ENCODE results near the gene NRSN1. TPM values are rescaled to one million over a fixed set of nuclear protein-coding genes. Genes with fewer than 3 reads are reported as not detected.

The NRSN1 gene
- polyA plus RNA-seq, 1 experiment, result not detected

- ChIA-PET CTCF (no interaction called here), POLR2A (no interaction called here)
- no peak for DNase-seq (ENCODE audit: low read depth, low spot score)
Observed at GRCh38 chr6:24186349-24186748, 60.3 kb downstream of the NRSN1 start.

GRCh38 chr6:24187965-24188577 lies 62.1 kb downstream of the NRSN1 start:
- TF ChIP-seq CTCF (IDR thresholded peaks at IDR 0.05; ENCODE audit: low read depth, low read length), result no peak
- no peak for DNase-seq (ENCODE audit: low read depth, low spot score)
- Histone ChIP-seq H3K9me3 (ENCODE audit: control insufficient read depth, insufficient read depth, low read length) (no peaks in the 10 kb centered on the region), H3K4me3 (ENCODE audit: low read depth, low read length) (no peak overlapping the region), H3K27me3 (ENCODE audit: control insufficient read depth, insufficient read depth, low read length) (no peaks in the 10 kb centered on the region), H3K27ac (ENCODE audit: low read depth, low read length) (no peak overlapping the region)
- ChIA-PET POLR2A (no interaction called here), CTCF (no interaction called here)

More at GRCh38 chr6:24186349-24186748, 60.3 kb downstream of the NRSN1 start:
- no peak for TF ChIP-seq CTCF (IDR thresholded peaks at IDR 0.05; ENCODE audit: low read depth, low read length)
- no peak overlapping the region for H3K4me3 ChIP-seq (ENCODE audit: low read depth, low read length)
- H3K27me3 ChIP-seq (ENCODE audit: control insufficient read depth, insufficient read depth, low read length), result no peaks in the 10 kb centered on the region
- H3K9me3 ChIP-seq (ENCODE audit: control insufficient read depth, insufficient read depth, low read length), result no peaks in the 10 kb centered on the region
- no peak overlapping the region for H3K27ac ChIP-seq (ENCODE audit: low read depth, low read length)

- no peak for TF ChIP-seq CTCF (IDR thresholded peaks at IDR 0.05; ENCODE audit: low read depth, low read length)
- Histone ChIP-seq H3K27me3 (ENCODE audit: control insufficient read depth, insufficient read depth, low read length) (no peaks in the 10 kb centered on the region), H3K4me3 (ENCODE audit: low read depth, low read length) (no peak overlapping the region), H3K27ac (ENCODE audit: low read depth, low read length) (no peak overlapping the region), H3K9me3 (ENCODE audit: control insufficient read depth, insufficient read depth, low read length) (no peaks in the 10 kb centered on the region)
- ChIA-PET POLR2A (no interaction called here), CTCF (no interaction called here)
- DNase-seq (ENCODE audit: low read depth, low spot score), result no peak
Observed at GRCh38 chr6:24188578-24189080, 62.6 kb downstream of the NRSN1 start.

- no peaks in the 10 kb centered on the region for H3K9me3 ChIP-seq (ENCODE audit: control insufficient read depth, insufficient read depth, low read length)
- no peak overlapping the region for H3K27ac ChIP-seq (ENCODE audit: low read depth, low read length)
- H3K4me3 ChIP-seq (ENCODE audit: low read depth, low read length), result no peak overlapping the region
- no peak for DNase-seq (ENCODE audit: low read depth, low spot score)
- TF ChIP-seq CTCF (IDR thresholded peaks at IDR 0.05; ENCODE audit: low read depth, low read length), result no peak
- H3K27me3 ChIP-seq (ENCODE audit: control insufficient read depth, insufficient read depth, low read length), result no peaks in the 10 kb centered on the region
- CTCF ChIA-PET, result no interaction called here
- POLR2A ChIA-PET, result no interaction called here
Observed at GRCh38 chr6:24191346-24191745, 65.3 kb downstream of the NRSN1 start.

GRCh38 chr6:24193364-24193763 lies 67.3 kb downstream of the NRSN1 start:
- Histone ChIP-seq H3K27ac (ENCODE audit: low read depth, low read length) (no peak overlapping the region), H3K4me3 (ENCODE audit: low read depth, low read length) (no peak overlapping the region), H3K27me3 (ENCODE audit: control insufficient read depth, insufficient read depth, low read length) (no peaks in the 10 kb centered on the region), H3K9me3 (ENCODE audit: control insufficient read depth, insufficient read depth, low read length) (no peaks in the 10 kb centered on the region)
- ChIA-PET CTCF (no interaction called here), POLR2A (no interaction called here)
- no peak for TF ChIP-seq CTCF (IDR thresholded peaks at IDR 0.05; ENCODE audit: low read depth, low read length)
- no peak for DNase-seq (ENCODE audit: low read depth, low spot score)

Measured in AG04450 (cell line).